Measurements from ENCODE around the gene P3H3.
"Not testable (repeated sequence)": the region's sequence is repeated elsewhere in the genome, so short reads cannot be mapped to it uniquely, and the experiment has no call there.

The P3H3 gene

GRCh38 chr12:6867413-6868210 lies 39.4 kb downstream of the P3H3 start, which contains the start of gene TPI1:
TSS of gene TPI1 (plus strand) at chr12:6867531. CDS start at chr12:6867567, 36 bp downstream.
- DNase-seq, result peak; percentile 87

- DNase-seq, result peak; percentile 13
These were observed 40.2 kb downstream of the P3H3 start for GRCh38 chr12:6868211-6869048.

GRCh38 chr12:6869049-6870021 lies 41.1 kb downstream of the P3H3 start:
- peak; percentile 88 for DNase-seq

- not testable (repeated sequence) for DNase-seq
These were observed 42.1 kb downstream of the P3H3 start for GRCh38 chr12:6870304-6870703.

GRCh38 chr12:6871052-6871957 lies 43.1 kb downstream of the P3H3 start:
- DNase-seq, result peak; percentile 47

- peak; percentile 88 for DNase-seq
These were observed 44.2 kb downstream of the P3H3 start for GRCh38 chr12:6872073-6873048.

GRCh38 chr12:6873094-6874014 lies 45.1 kb downstream of the P3H3 start, which contains the start of gene SPSB2:
TSS of gene SPSB2 (minus strand) at chr12:6873303. CDS start at chr12:6872901, 402 bp downstream.
- peak; percentile 100 for DNase-seq

- DNase-seq, result not testable (repeated sequence)
These were observed 45.8 kb downstream of the P3H3 start for GRCh38 chr12:6874015-6874368.

- DNase-seq, result not testable (repeated sequence)
These were observed 51.6 kb downstream of the P3H3 start for GRCh38 chr12:6879824-6880223.

- no peak for DNase-seq
These were observed 55.0 kb downstream of the P3H3 start for GRCh38 chr12:6883252-6883651.

GRCh38 chr12:6883683-6884082 lies 55.5 kb downstream of the P3H3 start:
- no peak for DNase-seq

- DNase-seq, result no peak
These were observed 56.3 kb downstream of the P3H3 start for GRCh38 chr12:6884539-6884938.

GRCh38 chr12:6886206-6886999 lies 58.2 kb downstream of the P3H3 start:
- DNase-seq, result not testable (repeated sequence)

GRCh38 chr12:6887460-6887859 lies 59.3 kb downstream of the P3H3 start:
- no peak for DNase-seq

- no peak for DNase-seq
These were observed 60.2 kb downstream of the P3H3 start for GRCh38 chr12:6888360-6888759.

- DNase-seq, result not testable (repeated sequence)
These were observed 60.6 kb downstream of the P3H3 start for GRCh38 chr12:6888794-6889193.

Data from CD4-positive, alpha-beta T cell treated with Interleukin-6 for 4 hours (primary cell).